GM18909 (cell line): ENCODE measurements around the gene NTMT1.

ENCODE experiments used
- ATAC-seq: cut with Tn5 transposase; IDR thresholded peaks from one replicate; pipeline ENCODE4 v1.9.1; 2021; ENCODE audit warnings: mild to moderate bottlenecking; ENCODE audit not compliant: unreplicated experiment, poor library complexity

Gene NTMT1

DNA sequence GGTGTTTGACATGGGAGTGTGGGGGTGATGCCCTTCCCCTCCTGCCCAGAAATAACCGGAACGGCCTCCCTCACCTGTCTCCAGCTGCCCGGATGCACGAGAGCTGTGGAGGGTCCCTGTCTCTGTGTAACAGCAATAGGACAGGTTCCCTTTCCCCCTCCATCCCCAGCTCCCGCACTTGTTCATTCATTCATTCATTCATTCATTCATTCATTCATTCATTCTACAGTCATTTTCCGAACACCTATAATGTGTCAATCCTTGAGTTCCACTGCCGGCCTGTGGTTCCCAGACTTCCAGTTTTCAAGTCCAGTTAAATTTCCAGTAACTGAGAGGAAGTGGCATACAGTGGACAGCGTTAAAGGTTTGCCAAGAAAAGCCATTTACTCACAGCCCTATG, 46.7 kb downstream of the NTMT1 start:
- ATAC-seq, result no peak

DNA sequence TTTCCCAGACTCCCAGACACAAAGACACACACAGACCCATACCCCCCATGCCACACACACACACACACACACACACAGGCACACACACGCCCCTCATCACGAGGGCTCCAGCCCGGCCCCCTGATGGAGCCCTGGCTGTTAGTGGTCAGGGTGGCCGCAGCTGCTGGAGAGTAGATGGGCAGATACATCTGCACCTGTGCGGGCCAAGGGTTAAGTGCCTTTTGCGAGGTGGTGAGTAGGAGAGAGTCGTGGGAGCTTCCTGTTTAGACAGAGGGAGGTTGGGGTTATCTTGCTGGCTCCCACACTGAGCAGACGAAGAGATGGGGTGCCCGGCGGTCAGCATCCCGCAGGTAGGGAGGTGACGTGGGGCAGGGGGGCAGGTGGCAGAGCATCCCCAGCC, 47.6 kb downstream of the NTMT1 start:
- ATAC-seq, result no peak

- no peak for ATAC-seq
These were observed 48.3 kb downstream of the NTMT1 start for GRCh38 chr9:129674229-129674628.

- ATAC-seq, result no peak
These were observed 49.7 kb downstream of the NTMT1 start for GRCh38 chr9:129675620-129676019.

DNA sequence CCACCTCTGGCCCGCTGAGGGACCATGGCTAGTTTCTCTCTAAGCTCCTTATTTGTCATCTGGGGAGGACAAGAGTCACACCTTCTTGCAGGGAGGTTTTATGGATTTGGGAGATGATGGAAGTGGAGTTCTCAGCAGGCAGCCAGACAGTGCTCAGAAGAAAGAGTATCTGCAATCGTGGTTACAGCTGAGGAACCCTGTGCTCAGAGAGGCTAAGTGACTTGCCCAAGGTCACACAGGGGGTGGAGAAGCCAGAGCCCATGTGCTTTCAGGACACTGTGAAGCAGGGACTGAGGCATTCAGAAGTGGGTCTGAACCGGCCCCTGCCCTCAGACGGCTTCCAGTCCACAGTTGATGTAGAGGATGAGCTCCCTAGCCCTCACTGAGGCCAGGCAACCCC, 50.3 kb downstream of the NTMT1 start:
- no peak for ATAC-seq

GRCh38 chr9:129676975-129677374, 51.0 kb downstream of the NTMT1 start:
- no peak for ATAC-seq

GRCh38 chr9:129677456-129677855, 51.5 kb downstream of the NTMT1 start:
- ATAC-seq, result no peak

DNA sequence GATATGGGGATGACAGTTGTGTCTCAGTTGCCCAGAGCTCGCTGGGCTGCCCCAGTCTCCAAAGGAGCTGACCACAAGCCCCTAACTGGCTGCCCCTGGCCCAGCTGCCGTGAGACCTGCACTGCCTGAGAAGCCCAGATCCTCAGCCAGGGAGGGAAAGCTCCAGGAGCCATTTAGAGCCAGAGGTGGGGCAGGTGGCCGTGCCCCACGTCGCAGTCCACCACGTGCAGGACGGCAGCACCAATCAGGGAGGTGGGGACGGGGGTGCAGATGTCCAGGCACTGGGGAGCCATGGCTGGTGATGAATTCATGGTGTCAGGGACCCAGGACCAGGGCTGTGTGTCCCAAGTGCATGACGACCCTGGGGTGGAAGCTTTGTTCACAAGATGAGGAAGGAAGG, 52.9 kb downstream of the NTMT1 start:
- no peak for ATAC-seq

DNA sequence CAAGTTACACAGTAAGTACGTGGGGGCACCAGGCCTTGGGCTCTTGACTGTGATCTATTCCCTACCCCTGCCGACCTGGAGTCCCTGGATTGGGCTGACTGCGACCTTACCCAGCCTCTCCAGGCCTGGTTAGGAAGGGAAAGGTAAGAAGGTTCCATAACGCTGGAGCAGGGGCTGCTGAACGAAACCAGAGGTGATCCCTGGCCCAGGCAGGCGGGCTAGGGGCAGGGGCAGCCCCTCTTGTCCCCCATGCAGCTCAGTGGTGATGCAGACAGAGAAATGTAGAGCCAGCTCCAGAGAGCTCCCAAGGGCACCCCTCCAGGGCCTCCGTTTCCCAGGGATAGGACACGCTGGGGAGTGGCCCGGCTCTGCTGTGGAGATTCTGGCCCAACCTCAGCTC, 53.6 kb downstream of the NTMT1 start:
- no peak for ATAC-seq

- ATAC-seq, result no peak
These were observed 56.0 kb downstream of the NTMT1 start for GRCh38 chr9:129681924-129682323.

GRCh38 chr9:129682381-129682780, 56.4 kb downstream of the NTMT1 start:
- no peak for ATAC-seq

DNA sequence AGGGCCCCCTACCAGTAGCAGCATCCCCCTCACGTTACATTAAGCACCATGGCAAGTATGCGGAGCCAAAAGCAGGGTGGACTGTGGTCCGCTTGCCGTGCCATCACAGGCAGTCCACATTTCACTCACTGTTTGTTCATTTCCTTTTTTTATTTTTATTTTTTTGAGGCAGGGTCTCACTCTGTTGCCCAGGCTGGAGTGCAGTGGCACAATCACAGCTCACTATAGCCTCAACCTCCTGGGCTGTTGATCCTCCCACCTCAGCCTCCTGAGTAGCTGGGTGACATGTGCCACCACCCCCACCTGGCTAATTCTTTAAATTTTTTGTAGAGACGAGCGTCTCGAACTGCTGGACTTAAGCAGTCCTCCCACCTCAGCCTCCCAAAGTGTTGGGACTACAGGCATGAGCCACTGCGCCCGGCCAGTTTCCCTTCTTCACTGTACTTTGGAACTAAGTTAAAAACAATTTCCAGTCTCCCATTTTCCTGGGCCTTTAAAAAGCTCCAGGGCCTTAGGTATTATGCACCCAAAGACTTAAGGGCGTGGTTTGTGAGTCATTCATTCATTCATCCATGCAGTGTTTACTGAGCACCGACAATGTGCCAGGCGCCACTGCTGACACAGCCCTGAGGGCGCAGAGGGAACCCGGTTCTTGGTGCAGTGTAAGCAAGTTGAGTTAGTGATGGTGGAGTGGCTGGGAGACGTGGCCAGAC, 59.4 kb downstream of the NTMT1 start:
- no peak for ATAC-seq
